GM19452 (cell line): ENCODE measurements around the gene ZMYND10.

Experiments
- ATAC-seq: cut with Tn5 transposase; IDR thresholded peaks from one replicate; pipeline ENCODE4 v1.9.1; 2021; ENCODE audit not compliant: unreplicated experiment

ZMYND10 gene

DNA sequence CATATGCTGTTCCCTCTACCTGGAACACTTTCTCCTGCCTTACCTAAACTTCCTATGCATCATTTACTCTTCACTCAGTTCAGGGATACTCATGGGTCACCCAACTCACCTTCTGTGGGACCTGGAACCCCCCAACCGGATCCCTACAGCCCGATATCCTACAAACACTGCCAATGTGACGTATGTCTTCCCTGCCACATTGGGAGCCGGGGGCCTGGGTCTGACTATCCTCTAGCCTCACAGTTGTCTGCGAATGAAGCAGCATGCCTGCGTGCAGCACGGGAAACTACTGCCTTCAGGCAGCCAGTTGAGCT is 4.6 kb upstream of the ZMYND10 start:
- no peak for ATAC-seq

- no peak for ATAC-seq
Measured at GRCh38 chr3:50347187-50347813, 1.8 kb upstream of the ZMYND10 start.

DNA sequence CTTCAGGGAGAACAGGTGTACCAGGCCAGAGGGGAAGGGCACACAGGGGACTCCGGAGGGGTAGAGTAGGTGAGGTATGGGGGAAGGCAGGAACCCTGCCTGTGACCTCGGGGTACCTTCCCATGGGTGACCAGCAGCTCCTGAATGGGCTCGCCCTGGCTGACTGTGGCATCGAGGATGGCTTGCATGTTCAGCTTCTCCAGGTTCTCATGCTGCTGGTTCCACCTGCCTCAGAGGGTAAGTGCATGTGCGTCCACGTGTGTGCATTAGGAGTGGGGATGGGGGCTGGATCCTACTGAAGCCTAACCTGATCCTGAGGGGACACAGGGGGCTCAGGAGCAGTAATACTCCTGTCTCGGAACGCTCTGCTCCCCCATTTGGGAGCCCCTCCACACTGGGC is 524 bp downstream of the ZMYND10 start:
- ATAC-seq = no peak

- no peak for ATAC-seq
Measured at GRCh38 chr3:50342813-50343633, 2.5 kb downstream of the ZMYND10 start.

DNA sequence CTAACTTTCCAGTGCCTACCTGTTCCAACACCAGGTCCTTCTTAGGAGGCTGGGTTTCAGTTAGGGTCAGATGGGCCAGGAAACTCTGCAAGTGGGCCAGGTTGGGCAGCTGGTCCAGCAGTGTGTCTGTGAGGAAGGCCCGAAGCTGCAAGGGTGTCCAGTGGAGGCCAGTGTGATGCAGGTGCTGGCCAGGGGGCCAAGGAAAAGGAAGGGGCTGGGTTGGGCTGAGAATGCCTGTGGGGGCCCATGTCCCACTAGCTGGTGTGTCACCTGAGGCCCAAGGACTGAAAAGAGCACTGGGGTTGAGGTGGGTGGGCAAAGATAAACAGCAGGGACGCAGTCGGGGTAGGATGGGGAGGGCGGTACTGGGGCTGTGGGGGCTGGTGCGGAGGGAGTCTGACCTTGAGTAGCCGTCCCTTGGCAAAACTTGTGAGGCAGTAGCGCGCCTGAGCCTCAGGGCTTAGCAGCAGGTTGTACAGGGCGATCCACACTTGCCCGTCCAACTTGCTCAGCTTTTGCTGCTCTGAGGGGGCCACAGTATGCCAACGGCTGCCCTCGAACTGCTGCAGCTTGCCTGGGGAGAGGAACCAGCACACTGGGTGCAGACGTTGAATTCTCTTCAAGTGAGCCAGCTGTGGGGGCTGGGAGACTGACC is 3.4 kb downstream of the ZMYND10 start:
- ATAC-seq = no peak

GRCh38 chr3:50341537-50341936 is 4.0 kb downstream of the ZMYND10 start:
- ATAC-seq = no peak

DNA sequence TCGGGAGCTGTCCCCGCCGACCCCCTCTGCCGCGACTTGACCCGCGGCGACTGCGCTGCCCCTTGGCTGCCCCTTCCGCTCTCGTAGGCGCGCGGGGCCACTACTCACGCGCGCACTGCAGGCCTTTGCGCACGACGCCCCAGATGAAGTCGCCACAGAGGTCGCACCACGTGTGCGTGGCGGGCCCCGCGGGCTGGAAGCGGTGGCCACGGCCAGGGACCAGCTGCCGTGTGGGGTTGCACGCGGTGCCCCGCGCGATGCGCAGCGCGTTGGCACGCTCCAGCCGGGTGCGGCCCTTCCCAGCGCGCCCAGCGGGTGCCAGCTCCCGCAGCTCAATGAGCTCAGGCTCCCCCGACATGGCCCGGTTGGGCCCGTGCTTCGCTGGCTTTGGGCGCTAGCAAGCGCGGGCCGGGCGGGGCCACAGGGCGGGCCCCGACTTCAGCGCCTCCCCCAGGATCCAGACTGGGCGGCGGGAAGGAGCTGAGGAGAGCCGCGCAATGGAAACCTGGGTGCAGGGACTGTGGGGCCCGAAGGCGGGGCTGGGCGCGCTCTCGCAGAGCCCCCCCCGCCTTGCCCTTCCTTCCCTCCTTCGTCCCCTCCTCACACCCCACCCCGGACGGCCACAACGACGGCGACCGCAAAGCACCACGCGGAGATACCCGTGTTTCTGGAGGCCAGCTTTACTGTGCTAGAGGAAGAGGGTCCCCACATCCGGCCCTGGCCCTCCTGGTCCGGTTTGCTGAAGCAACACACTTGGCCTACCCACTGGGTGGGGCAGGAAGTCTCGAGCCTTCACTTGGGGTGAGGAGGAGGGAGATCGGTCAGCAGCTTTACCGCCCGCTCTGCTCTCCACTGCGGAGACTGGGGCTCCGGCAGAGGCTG is 4.8 kb downstream of the ZMYND10 start, which contains the start of gene RASSF1:
Gene RASSF1 (minus strand): TSS at position 389 of the 882 bp plus-strand sequence. CDS start 31 bp downstream, at position 358.
- no peak for ATAC-seq

DNA sequence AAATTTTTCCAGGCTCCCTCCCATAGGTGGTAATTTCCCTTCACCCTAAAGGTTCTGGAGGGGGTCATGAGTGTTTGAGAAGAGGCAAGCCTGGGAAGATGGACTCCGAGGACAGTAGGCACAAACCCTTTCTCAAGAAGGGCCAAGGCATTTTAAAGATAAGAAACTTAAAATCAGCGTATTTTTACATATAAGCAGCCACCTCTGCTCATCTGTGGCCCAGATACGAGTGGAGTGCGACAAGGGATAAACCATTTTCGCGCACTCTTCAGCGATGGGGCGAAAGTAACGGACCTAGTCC is 5.4 kb downstream of the ZMYND10 start:
- no peak for ATAC-seq

DNA sequence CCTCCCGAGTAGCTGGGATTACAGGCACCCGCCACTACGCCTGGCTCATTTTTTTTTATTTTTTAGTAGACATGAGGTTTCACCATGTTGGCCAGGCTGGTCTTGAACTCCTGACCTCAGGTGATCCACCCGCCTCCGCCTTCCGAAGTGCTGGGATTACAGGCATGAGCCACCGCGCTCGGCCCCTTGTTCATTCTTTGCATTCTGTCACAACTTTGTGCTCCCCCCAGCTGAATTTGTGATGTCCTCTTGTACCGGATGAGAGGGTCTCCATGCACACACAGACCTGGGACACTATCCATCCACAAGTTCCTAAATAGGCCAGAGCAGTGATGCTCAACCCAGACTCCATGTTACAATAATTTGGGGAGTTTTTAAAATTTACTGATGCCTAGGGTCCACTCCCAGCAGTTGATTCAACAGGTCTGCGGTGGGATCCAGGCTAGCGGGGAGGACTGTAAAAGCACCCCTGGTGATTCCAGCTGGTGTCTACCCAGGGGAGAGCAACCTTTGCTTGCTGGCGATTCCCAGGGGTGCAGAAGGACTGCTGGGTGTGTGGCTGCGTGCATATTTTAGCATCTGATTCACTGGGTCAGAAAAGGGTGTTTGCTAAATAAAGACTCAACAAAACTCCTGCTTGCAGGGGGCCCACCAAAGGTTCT is 5.9 kb downstream of the ZMYND10 start:
- no peak for ATAC-seq

- ATAC-seq = no peak
Measured at GRCh38 chr3:50338965-50339364, 6.6 kb downstream of the ZMYND10 start.

GRCh38 chr3:50337175-50337861 is 8.2 kb downstream of the ZMYND10 start:
- peak; percentile 68 for ATAC-seq

DNA sequence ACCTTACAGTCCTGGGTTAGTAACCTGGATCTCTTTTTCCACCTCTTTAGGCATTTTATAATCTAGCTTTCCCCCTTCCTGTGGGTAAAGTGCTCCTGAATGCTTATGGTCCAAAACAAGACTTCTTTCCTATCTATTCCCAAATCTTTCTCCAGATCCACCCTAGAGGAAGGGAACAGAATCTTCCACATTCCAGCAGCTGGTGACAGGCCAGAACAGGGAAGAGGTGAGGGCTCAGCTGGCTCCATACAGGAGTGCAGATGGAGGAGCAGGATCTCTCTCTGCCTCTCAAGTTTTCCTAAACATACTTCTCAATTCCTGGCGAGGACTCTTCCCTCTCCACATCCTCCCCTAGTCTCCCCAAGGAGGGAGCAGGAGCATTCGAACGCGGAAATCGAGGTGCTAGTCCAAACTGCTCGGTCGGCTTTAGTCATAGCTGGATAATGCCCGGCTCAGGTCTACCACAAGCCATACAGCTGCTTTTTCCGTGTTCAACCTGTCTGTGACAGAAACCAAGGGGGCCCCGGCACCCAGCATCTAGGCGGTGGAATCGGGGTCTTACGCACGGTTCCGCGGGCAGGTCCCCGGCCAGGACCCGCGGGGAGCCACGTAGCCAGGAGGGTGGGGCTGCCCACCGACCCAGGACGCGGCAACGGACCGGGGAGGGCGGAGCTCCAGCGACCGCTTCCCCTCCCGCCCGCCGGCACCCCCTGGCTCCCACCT is 8.9 kb downstream of the ZMYND10 start:
- ATAC-seq = peak; percentile 38

- no peak for ATAC-seq
Measured at GRCh38 chr3:50334339-50335075, 11.0 kb downstream of the ZMYND10 start.

GRCh38 chr3:50333744-50334328 is 11.7 kb downstream of the ZMYND10 start:
- ATAC-seq = no peak

DNA sequence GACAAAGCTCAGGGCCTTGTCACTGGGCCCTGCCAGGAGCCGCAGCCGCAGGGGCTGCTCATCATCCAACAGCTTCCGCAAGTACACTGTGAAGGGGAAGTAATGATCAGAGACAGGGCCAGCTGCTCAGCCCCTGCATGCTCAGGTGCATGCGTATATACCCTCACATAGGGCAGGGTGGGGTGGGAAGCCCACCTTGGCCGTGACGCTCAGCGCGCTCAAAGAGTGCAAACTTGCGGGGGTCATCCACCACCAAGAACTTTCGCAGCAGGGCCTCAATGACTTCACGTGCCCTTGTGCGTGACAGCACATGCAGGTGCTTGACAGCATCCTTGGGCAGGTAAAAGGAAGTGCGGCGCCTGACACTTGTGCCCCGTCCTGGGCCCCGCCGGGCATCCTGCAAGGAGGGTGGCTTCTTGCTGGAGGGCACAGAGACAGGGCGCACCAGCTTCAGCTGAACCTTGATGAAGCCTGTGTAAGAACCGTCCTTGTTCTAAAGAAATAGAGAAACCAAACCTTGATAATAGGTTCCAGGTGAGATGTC is 14.1 kb downstream of the ZMYND10 start:
- ATAC-seq = no peak

GRCh38 chr3:50330330-50330729 is 15.2 kb downstream of the ZMYND10 start:
- ATAC-seq = no peak

DNA sequence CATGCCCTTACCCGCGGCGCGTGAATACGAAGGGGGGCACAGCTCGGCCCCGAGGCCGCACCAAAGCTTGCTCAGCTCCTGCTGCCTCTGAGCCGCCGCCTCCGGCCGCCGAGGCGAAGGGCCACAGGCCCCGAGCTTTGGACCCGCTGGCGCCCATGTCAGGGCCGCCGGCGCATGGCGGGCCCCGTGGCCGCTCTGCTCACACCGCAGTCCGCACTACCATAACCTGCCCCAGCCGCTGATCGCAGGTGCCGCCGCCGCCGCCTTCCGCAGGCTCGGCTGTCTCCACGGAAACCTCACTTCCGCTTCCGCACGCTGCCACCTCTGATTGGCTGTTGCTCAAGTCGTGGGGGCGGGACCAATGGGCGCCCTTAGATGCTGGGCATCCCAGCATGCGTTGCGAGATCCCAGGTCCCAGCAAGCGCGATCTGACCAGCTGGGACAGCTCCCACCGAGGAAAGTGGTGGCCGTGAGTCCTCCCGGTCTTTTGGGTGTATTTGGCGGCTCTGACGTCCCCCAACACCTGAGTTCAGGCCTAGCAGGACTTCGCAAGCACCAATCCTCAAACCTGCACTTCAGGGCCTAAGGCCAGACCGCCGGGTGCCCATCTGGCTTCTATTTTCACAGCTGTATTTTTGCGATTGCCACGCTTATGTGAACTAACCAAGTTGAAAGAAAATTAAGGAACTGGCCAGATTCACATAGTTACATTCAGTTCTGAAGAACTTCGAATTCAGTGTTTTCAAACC is 17.4 kb downstream of the ZMYND10 start, which contains the start of gene TUSC2:
Gene TUSC2 (minus strand): TSS at position 281 of the 749 bp plus-strand sequence. CDS start 124 bp downstream, at position 157.
- peak; percentile 86 for ATAC-seq
